Activated naive CD4-positive, alpha-beta T cell treated with anti-CD3 and anti-CD28 coated beads for 36 hours (primary cell): Measurements from ENCODE around the gene SHISAL1. TPM values are rescaled to one million over a fixed set of nuclear protein-coding genes. Genes with fewer than 3 reads are reported as not detected.

Source experiments
- CTCF ChIA-PET: fragments of 350-600 bp; sonication (Branson Sonifier 250); formaldehyde crosslinking; loops from one replicate; lab custom pipeline; 2021; ENCODE audit warnings: antibody characterized with exemption; lab: Charles Lee
- DNase-seq: peaks from one replicate; pipeline ENCODE4 v3.0.0-alpha.2; 2020
- H3K27ac Mint-ChIP-seq: one replicate; pipeline ENCODE4 v1.8.0; 2021; ENCODE audit warnings: mild to moderate bottlenecking, mixed read lengths
- H3K27me3 Mint-ChIP-seq: one replicate; pipeline ENCODE4 v1.8.0; 2021; ENCODE audit warnings: low read depth, mixed read lengths
- H3K36me3 Mint-ChIP-seq: one replicate; pipeline ENCODE4 v1.8.0; 2021; ENCODE audit warnings: low read depth, mixed read lengths
- H3K4me1 Mint-ChIP-seq: one replicate; pipeline ENCODE4 v1.8.0; 2021; ENCODE audit warnings: low read depth, mixed read lengths
- H3K4me3 Mint-ChIP-seq: one replicate; pipeline ENCODE4 v1.8.0; 2021; ENCODE audit warnings: mild to moderate bottlenecking, moderate library complexity, mixed read lengths
- H3K9me3 Mint-ChIP-seq: one replicate; pipeline ENCODE4 v1.8.0; 2021; ENCODE audit warnings: mixed read lengths
- intact Hi-C: fragments of 100-400 bp; cut with micrococcal nuclease; formaldehyde crosslinking; loops from one replicate; pipeline ENCODE4 v1.15.1; 2023
- total RNA-seq, 2 experiments: library from RNA; stranded (reverse); gene quantifications; one replicate each; pipeline ENCODE4 v1.2.3, GENCODE V29; 2021

SHISAL1 gene
- total RNA-seq, 2 experiments from 2014 or later: not detected

GRCh38 chr22:44277386-44278135, 35.2 kb downstream of the SHISAL1 start:
- intact Hi-C loops: no loop called here
- no peak for DNase-seq
- Mint-ChIP-seq H3K9me3 (no peaks in the 10 kb centered on the region), H3K36me3 (no peaks in the 10 kb centered on the region), H3K27ac (no peak overlapping the region), H3K4me1 (no peaks in the 10 kb centered on the region), H3K4me3 (no peak overlapping the region), H3K27me3 (peaks cover 6% of the 10 kb centered on the region)
- CTCF ChIA-PET: no interaction called here

GRCh38 chr22:44276706-44277356, 35.9 kb downstream of the SHISAL1 start:
- no peak for DNase-seq
- no peak overlapping the region for H3K27ac Mint-ChIP-seq
- no peak overlapping the region for H3K4me3 Mint-ChIP-seq
- intact Hi-C loops: no loop called here
- H3K27me3 Mint-ChIP-seq: peaks cover 6% of the 10 kb centered on the region
- CTCF ChIA-PET: no interaction called here
- H3K36me3 Mint-ChIP-seq: no peaks in the 10 kb centered on the region
- no peaks in the 10 kb centered on the region for H3K9me3 Mint-ChIP-seq
- no peaks in the 10 kb centered on the region for H3K4me1 Mint-ChIP-seq

- H3K27me3 Mint-ChIP-seq: peaks cover 6% of the 10 kb centered on the region
- intact Hi-C loops: no loop called here
- no peak overlapping the region for H3K27ac Mint-ChIP-seq
- no peaks in the 10 kb centered on the region for H3K36me3 Mint-ChIP-seq
- H3K9me3 Mint-ChIP-seq: no peaks in the 10 kb centered on the region
- H3K4me1 Mint-ChIP-seq: no peaks in the 10 kb centered on the region
- CTCF ChIA-PET: no interaction called here
- DNase-seq: no peak
- H3K4me3 Mint-ChIP-seq: no peak overlapping the region
Measured at GRCh38 chr22:44276041-44276440, 36.7 kb downstream of the SHISAL1 start.

GRCh38 chr22:44275631-44275995, 37.1 kb downstream of the SHISAL1 start:
- CTCF ChIA-PET: no interaction called here
- Mint-ChIP-seq H3K4me1 (no peaks in the 10 kb centered on the region), H3K9me3 (no peaks in the 10 kb centered on the region), H3K27me3 (peaks cover 6% of the 10 kb centered on the region), H3K36me3 (no peaks in the 10 kb centered on the region), H3K27ac (no peak overlapping the region), H3K4me3 (no peak overlapping the region)
- intact Hi-C loops: no loop called here
- DNase-seq: no peak

GRCh38 chr22:44274918-44275630, 37.7 kb downstream of the SHISAL1 start:
- CTCF ChIA-PET: no interaction called here

GRCh38 chr22:44273175-44273574, 39.6 kb downstream of the SHISAL1 start:
- Mint-ChIP-seq H3K4me3 (no peak overlapping the region), H3K4me1 (no peaks in the 10 kb centered on the region), H3K27ac (no peak overlapping the region), H3K36me3 (no peaks in the 10 kb centered on the region), H3K27me3 (peaks cover 3% of the 10 kb centered on the region), H3K9me3 (no peaks in the 10 kb centered on the region)
- DNase-seq: no peak
- CTCF ChIA-PET: no interaction called here
- intact Hi-C loops: no loop called here

More at GRCh38 chr22:44274918-44275630, 37.7 kb downstream of the SHISAL1 start:
- H3K36me3 Mint-ChIP-seq: no peaks in the 10 kb centered on the region
- intact Hi-C loops: no loop called here
- peaks cover 5% of the 10 kb centered on the region for H3K27me3 Mint-ChIP-seq
- DNase-seq: no peak
- H3K4me1 Mint-ChIP-seq: no peaks in the 10 kb centered on the region
- no peak overlapping the region for H3K27ac Mint-ChIP-seq
- H3K4me3 Mint-ChIP-seq: no peak overlapping the region
- H3K9me3 Mint-ChIP-seq: no peaks in the 10 kb centered on the region

GRCh38 chr22:44272401-44272771, 40.4 kb downstream of the SHISAL1 start:
- no peak overlapping the region for H3K4me3 Mint-ChIP-seq
- no peak overlapping the region for H3K27ac Mint-ChIP-seq
- no peaks in the 10 kb centered on the region for H3K4me1 Mint-ChIP-seq
- CTCF ChIA-PET: no interaction called here
- DNase-seq: no peak
- intact Hi-C loops: no loop called here
- no peaks in the 10 kb centered on the region for H3K9me3 Mint-ChIP-seq
- H3K36me3 Mint-ChIP-seq: no peaks in the 10 kb centered on the region
- peaks cover 3% of the 10 kb centered on the region for H3K27me3 Mint-ChIP-seq

GRCh38 chr22:44271732-44272400, 40.9 kb downstream of the SHISAL1 start:
- CTCF ChIA-PET: no interaction called here
- Mint-ChIP-seq H3K4me1 (no peaks in the 10 kb centered on the region), H3K4me3 (no peak overlapping the region), H3K9me3 (no peaks in the 10 kb centered on the region), H3K27me3 (peaks cover 3% of the 10 kb centered on the region), H3K36me3 (no peaks in the 10 kb centered on the region), H3K27ac (no peak overlapping the region)
- intact Hi-C loops: no loop called here
- DNase-seq: no peak

GRCh38 chr22:44271010-44271500, 41.7 kb downstream of the SHISAL1 start:
- H3K4me1 Mint-ChIP-seq: no peaks in the 10 kb centered on the region
- no peaks in the 10 kb centered on the region for H3K9me3 Mint-ChIP-seq
- intact Hi-C loops: no loop called here
- DNase-seq: no peak
- no peaks in the 10 kb centered on the region for H3K36me3 Mint-ChIP-seq
- no peak overlapping the region for H3K4me3 Mint-ChIP-seq
- no peaks in the 10 kb centered on the region for H3K27me3 Mint-ChIP-seq
- H3K27ac Mint-ChIP-seq: no peak overlapping the region
- CTCF ChIA-PET: no interaction called here

GRCh38 chr22:44270556-44270880, 42.2 kb downstream of the SHISAL1 start:
- DNase-seq: no peak
- Mint-ChIP-seq H3K36me3 (no peaks in the 10 kb centered on the region), H3K27ac (no peak overlapping the region), H3K9me3 (no peaks in the 10 kb centered on the region), H3K4me1 (no peaks in the 10 kb centered on the region), H3K27me3 (no peaks in the 10 kb centered on the region), H3K4me3 (no peak overlapping the region)
- CTCF ChIA-PET: no interaction called here
- intact Hi-C loops: no loop called here

- H3K27ac Mint-ChIP-seq: no peak overlapping the region
- no peaks in the 10 kb centered on the region for H3K27me3 Mint-ChIP-seq
- no peaks in the 10 kb centered on the region for H3K4me1 Mint-ChIP-seq
- no peaks in the 10 kb centered on the region for H3K36me3 Mint-ChIP-seq
- H3K4me3 Mint-ChIP-seq: no peak overlapping the region
- H3K9me3 Mint-ChIP-seq: no peaks in the 10 kb centered on the region
- no peak for DNase-seq
- intact Hi-C loops: no loop called here
- CTCF ChIA-PET: no interaction called here
Measured at GRCh38 chr22:44269757-44270555, 42.8 kb downstream of the SHISAL1 start.

GRCh38 chr22:44269117-44269498, 43.6 kb downstream of the SHISAL1 start:
- Mint-ChIP-seq H3K27ac (no peak overlapping the region), H3K9me3 (no peaks in the 10 kb centered on the region), H3K27me3 (no peaks in the 10 kb centered on the region), H3K36me3 (no peaks in the 10 kb centered on the region), H3K4me3 (no peak overlapping the region), H3K4me1 (no peaks in the 10 kb centered on the region)
- intact Hi-C loops: no loop called here
- DNase-seq: no peak
- CTCF ChIA-PET: no interaction called here
